OCI-LY7 (cell line): ENCODE measurements around the gene DCAF15.

ENCODE experiments used
- EZH2phosphoT487 ChIP-seq: fragments of 200-600 bp; sonication (generic); IDR thresholded peaks from 2 replicates; pipeline ENCODE4 v1.6.1; 2018; ENCODE audit warnings: low read depth, borderline replicate concordance, mild to moderate bottlenecking, mixed run types, antibody characterized with exemption, low read length, moderate library complexity, mixed read lengths
- TF ChIP-seq, protein P1 (sequence below): fragments of 200-600 bp; sonication (generic); conservative IDR thresholded peaks from 2 replicates; pipeline ENCODE4 v1.5.1; 2014; ENCODE audit warnings: mild to moderate bottlenecking, antibody characterized with exemption, low read length, moderate library complexity, mixed read lengths

DNA sequence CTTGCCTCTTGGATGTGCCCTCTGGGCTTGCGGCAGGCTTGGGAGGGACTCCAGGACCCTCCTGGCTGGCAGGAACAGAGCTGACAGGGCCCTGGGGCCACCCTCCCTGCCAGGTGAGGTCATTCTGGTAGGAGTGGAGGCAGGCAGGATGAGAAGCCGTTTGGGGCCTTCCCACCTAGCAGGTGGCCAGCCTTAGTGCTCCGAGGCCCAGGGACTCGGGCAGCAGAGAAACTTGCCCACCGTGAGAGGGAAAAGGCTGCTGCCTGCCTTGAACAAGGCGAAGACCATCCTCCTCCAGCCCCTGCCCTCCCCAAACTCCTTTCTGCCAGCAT lies 45.3 kb downstream of the DCAF15 start:
- TF ChIP-seq, protein P1, sequence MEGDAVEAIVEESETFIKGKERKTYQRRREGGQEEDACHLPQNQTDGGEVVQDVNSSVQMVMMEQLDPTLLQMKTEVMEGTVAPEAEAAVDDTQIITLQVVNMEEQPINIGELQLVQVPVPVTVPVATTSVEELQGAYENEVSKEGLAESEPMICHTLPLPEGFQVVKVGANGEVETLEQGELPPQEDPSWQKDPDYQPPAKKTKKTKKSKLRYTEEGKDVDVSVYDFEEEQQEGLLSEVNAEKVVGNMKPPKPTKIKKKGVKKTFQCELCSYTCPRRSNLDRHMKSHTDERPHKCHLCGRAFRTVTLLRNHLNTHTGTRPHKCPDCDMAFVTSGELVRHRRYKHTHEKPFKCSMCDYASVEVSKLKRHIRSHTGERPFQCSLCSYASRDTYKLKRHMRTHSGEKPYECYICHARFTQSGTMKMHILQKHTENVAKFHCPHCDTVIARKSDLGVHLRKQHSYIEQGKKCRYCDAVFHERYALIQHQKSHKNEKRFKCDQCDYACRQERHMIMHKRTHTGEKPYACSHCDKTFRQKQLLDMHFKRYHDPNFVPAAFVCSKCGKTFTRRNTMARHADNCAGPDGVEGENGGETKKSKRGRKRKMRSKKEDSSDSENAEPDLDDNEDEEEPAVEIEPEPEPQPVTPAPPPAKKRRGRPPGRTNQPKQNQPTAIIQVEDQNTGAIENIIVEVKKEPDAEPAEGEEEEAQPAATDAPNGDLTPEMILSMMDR = no peak
- TF ChIP-seq EZH2phosphoT487 = no peak
